HG03097 (cell line): ENCODE results near the gene C5orf63.
"Not testable (repeated sequence)": the region's sequence is repeated elsewhere in the genome, so short reads cannot be mapped to it uniquely, and the experiment has no call there.

Experiments
- ATAC-seq: cut with Tn5 transposase; IDR thresholded peaks from one replicate; pipeline ENCODE4 v1.9.1; 2021; ENCODE audit not compliant: unreplicated experiment, low FRiP score

C5orf63 gene

GRCh38 chr5:127038550-127038949, 34.8 kb downstream of the C5orf63 start:
- ATAC-seq: no peak

DNA sequence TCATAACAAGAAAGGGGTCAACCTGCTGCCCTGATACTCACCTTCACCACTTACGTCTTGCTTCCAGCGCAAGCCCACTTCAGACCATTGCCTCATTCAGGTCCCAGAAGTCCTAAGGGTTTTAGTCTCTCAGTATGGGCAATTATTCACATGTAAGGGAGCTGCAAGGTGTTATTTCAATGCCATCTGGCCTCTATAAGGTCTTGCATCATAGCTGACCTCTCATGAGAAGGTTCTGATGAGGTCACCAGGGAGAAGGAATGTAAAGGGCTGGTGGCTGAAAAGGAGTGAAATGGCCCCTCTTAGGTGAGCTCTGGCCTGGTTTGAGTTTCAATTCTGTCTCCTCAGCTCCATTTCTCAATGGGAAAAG, 41.5 kb downstream of the C5orf63 start:
- ATAC-seq: no peak

DNA sequence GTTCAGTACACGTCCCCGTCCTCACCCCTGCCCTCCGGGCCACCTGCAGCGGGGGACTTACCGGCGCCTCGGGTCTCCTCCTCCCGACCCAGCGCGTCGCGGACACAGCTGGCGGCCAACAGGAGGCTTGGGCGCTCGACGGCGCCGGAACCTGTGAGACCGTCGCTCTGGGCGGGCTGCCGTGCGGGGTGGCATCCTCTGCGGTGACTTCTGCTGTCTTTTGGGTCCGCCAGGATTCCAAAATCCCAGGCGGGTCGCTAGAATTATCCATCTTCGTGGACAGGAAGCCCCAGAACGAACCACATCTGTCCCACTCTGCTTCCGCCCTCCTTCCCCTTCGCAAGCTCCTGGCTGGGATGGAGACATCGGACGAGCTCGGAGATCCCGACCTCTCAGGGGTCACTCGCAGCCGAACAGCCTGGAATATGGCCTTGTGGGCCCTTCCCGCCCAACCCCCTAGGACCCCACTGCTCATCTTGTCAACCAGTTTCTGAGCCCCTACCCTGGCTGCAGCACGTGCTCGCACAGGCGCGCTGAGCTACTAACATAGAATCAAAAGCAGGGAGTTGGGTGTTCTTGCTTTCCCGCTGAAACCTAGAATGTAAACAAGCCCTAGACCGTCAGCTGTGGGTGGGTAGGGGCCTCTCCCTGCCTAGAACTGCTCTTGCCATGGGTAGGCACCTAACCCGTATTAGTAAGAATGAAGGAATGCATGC, 42.0 kb downstream of the C5orf63 start:
- ATAC-seq: no peak

DNA sequence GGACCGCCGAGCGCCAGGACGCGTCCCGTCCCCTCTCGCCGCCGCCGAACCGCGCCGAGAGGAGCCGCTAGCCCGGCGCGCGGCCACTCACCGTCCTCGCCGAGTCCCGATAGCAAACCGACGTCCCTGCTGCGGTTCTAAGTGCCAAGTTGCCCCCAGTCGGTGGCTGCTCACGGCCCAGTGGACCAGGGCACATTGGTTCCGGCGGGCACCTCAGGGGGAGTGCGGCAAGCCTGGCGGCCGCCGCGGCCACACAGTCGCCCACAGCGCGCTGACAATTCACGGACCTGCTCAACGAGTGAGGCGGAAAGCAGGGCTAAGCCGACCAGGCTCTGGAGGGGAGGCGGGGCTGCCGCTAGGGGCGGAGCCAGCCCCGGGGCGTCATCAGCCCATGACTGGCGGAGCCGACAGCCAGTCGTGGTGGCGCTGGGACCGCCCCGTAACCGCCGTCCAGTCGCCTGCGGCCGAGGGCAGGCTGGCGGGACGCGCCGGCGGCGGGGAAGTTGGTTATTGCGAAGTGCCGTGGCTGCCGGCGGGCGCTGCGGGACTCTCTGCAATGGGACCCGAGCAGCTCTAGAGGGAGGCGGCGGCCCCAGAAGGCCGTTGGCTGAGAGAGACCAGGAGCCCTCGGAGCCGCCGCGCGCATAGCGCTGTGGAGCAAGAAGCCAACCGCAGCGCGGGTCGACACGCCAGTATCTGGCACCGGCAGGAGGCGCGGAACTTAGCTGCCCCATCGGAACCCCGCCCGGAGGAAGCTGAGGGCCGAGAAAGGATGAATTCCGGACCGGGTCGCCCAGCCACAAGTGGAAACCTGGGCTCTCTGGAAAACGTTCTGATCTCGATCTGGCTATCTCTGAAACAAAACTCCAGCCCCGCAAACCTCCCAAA, 42.8 kb downstream of the C5orf63 start, which contains the start of gene MARCHF3:
Gene MARCHF3 (minus strand): TSS at position 300 of the 888 bp plus-strand sequence. CDS start 112,387 bp downstream, outside the sequence.
- peak; percentile 96 for ATAC-seq

DNA sequence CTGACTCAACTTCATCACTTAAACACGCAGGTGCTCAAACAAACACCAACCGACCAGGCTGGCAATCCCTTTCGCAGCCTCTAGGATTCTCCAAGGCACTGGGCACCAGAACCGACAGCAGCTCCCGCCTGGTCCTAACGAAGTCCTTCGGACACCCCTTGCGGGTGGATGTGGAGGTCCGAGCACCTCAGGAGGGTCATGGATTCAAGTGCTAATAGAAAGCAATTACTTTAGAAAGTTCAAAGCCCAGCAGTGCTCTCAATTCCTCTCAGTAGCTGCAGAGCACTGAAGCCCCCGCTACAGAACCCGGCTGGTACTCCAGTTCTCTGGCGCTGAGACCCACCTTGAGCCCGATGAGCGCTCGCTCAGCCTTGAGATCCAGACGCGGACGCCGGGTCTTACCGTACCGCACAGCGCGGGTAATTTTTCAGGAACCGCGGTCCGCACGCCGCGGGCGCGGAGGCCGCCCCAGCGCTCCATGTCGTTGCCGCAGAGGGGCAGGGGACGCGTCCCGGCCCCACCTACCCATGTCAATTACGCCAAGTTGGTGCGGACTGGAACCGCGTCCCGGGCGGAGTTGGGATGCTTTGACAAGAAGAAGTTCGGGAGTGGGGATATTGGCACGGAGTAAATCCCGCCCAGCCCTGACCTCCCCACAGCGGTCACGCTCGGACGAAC, 43.6 kb downstream of the C5orf63 start:
- no peak for ATAC-seq

DNA sequence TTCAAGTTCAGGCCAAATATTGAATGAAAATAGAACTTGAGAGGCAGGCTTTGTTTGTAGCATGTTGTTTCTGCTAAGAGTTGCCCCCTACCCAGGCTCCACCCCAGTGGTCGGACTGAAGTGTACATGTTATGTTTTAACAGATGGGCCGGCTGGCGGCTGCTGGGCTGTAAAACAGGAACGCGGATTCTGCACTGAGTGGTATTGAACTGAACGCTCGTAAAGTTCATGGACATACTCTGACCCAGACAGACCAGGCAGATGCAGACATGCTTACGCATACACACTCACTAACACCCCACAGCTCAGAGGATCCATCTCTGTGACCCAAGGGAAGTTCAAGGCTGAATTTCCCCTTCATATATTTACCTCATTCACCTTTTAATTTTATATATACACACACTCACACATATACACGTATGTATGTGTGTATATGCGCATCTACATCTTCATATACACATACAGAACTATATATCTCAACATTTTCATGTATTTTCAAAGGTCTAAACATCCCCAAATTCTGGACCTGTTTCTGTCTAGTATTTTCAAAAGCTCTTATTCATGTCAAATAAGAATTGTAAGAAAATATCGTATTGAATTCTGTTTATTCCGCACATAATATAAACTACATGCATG, 44.4 kb downstream of the C5orf63 start:
- ATAC-seq: no peak

GRCh38 chr5:127027539-127027938, 45.8 kb downstream of the C5orf63 start:
- ATAC-seq: no peak

- no peak for ATAC-seq
Measured at GRCh38 chr5:127026166-127026565, 47.1 kb downstream of the C5orf63 start.

- ATAC-seq: no peak
Measured at GRCh38 chr5:127025467-127025866, 47.8 kb downstream of the C5orf63 start.

DNA sequence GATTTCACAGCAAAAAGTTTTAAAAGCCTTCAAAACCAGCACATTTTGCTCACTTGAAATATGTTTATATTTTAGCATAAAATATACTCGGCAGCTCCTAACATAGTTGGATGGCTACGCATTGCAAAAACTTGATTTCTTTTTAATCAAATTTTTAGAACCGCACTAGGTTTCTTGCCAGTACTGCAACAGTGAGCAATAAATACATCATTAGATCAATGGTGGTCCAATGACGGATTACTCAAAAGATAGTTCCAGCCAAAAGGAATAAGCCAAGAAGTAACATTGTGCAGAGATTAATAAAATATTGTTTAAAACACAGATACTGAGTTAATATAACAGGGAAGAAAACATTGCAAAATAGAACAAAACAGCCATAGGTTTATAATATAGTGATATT, 48.5 kb downstream of the C5orf63 start:
- no peak for ATAC-seq

- ATAC-seq: not testable (repeated sequence)
Measured at GRCh38 chr5:127023552-127024191, 49.6 kb downstream of the C5orf63 start.

DNA sequence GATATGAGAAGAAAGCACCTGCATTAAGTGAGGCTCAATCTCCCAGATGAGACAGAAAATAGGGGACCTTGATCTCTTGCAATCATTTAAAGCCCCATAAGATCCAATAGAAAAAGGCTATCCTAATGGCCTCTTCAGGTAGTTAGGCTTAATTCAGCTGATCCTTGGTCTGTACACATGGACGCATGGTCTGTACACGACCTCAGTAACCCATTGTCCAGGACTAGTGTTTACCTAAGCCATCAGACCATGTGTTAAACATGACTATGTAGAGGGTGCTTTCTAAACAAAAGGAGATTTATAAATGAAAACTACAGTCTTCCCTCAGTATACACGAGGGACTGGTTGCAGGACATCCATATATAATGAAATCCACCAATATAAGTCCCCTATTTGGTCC, 50.5 kb downstream of the C5orf63 start:
- no peak for ATAC-seq

- ATAC-seq: no peak
Measured at GRCh38 chr5:127019928-127020327, 53.4 kb downstream of the C5orf63 start.

- not testable (repeated sequence) for ATAC-seq
Measured at GRCh38 chr5:127016722-127017121, 56.6 kb downstream of the C5orf63 start.

DNA sequence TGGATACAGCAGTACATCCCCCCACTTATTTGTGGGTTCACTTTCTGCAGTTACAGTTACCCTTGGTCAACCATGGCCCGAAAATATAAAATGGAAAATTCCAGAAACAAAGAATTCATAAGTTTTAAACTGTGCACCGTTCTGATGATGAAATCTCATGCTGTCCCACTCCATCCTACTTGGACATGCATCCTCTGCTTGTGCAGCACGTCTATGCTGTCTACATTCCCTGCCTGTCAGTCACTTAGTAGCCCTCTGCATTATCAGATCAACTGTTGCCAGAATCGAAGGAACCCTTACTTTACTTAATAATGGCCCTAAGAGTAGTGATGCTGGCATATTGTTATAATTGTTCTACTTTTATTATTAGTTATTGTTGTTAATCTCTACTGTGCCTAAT, 57.6 kb downstream of the C5orf63 start:
- no peak for ATAC-seq

- ATAC-seq: no peak
Measured at GRCh38 chr5:127014573-127014972, 58.7 kb downstream of the C5orf63 start.

- ATAC-seq: no peak
Measured at GRCh38 chr5:127013407-127013806, 59.9 kb downstream of the C5orf63 start.

DNA sequence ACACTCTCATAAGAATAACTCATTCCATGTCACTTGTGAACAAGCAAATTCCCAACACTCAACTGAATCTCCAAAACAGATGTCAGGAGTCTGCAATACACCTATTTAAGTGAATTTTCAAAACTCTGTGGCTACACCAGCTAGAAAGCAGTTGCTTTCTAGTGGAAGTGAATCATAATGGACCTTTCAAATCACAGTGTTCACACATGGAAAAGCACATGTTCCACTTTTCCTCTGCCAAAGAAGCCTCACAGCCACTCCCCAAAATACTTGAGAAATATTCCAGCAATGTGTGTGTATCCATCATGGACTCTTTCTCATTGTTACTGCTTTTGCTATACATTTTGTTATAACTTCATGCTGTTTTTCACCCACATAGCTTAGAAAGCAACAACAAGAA, 60.4 kb downstream of the C5orf63 start:
- ATAC-seq: no peak

- ATAC-seq: peak; percentile 78
Measured at GRCh38 chr5:127011961-127012644, 61.2 kb downstream of the C5orf63 start.

DNA sequence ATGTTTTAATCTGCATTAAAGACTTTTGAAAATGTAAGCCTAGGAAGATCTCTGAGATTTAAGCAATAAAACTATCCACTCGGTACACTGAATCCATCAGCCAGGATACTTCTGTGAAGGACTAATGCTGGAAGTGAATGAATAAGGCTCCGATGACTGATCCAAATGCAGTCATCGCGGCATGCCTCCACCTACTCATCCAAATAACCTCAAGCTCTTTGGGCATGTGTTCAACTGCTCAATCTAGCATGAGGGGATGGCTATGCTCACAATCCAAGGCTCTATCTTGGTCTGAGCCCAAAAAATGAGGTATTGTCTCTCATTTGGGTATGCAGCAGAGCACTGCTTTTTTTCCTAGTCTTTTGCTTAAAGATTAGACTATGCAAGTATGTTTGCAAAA, 62.1 kb downstream of the C5orf63 start:
- ATAC-seq: no peak
